DND-41 (cell line): ENCODE measurements around the gene CPPED1.

Experiments
- EZH2 ChIP-seq: IDR thresholded peaks from 3 replicates; pipeline ENCODE4 v1.6.1; 2012; ENCODE audit warnings: borderline replicate concordance, low read depth, mild to moderate bottlenecking, moderate library complexity, low read length, inconsistent platforms; ENCODE audit not compliant: severe bottlenecking
- TF ChIP-seq, protein P1 (sequence below): IDR thresholded peaks from 2 replicates; pipeline ENCODE4 v1.5.1; 2012; ENCODE audit warnings: borderline replicate concordance, low read length, moderate library complexity, mild to moderate bottlenecking; ENCODE audit not compliant: poor library complexity, severe bottlenecking; ENCODE audit errors: extremely low read depth

DNA sequence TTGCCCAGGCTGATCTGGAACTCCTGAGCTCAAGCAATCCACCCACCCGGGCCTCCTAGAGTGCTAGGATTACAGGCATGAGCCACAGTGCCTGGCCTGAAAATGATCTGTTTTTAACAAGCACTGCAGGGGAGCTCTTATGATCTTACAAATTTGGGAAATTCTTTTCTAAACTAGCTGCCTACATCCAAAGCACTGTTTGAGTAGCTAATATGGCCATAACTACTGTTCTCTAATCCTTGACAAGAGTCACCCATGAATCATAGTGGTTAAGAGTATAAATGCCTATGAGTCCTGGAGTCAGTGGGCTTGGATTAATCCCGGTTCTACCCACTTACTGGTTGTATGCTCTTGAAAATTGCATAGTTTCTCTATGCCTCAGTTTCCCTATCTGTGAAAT is 1.4 kb upstream of the CPPED1 start:
- TF ChIP-seq, protein P1, sequence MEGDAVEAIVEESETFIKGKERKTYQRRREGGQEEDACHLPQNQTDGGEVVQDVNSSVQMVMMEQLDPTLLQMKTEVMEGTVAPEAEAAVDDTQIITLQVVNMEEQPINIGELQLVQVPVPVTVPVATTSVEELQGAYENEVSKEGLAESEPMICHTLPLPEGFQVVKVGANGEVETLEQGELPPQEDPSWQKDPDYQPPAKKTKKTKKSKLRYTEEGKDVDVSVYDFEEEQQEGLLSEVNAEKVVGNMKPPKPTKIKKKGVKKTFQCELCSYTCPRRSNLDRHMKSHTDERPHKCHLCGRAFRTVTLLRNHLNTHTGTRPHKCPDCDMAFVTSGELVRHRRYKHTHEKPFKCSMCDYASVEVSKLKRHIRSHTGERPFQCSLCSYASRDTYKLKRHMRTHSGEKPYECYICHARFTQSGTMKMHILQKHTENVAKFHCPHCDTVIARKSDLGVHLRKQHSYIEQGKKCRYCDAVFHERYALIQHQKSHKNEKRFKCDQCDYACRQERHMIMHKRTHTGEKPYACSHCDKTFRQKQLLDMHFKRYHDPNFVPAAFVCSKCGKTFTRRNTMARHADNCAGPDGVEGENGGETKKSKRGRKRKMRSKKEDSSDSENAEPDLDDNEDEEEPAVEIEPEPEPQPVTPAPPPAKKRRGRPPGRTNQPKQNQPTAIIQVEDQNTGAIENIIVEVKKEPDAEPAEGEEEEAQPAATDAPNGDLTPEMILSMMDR = no peak
- TF ChIP-seq EZH2 = no peak
